CD4-positive, alpha-beta T cell treated with Interleukin-6 at 100 ng/mL for 8 hours (primary cell): Measurements from ENCODE around the gene RPL26.

Source experiments
- DNase-seq: peaks from one replicate; pipeline ENCODE4 v3.0.0-alpha.2; 2020; ENCODE audit warnings: mixed read lengths, low spot score

The RPL26 gene

DNA sequence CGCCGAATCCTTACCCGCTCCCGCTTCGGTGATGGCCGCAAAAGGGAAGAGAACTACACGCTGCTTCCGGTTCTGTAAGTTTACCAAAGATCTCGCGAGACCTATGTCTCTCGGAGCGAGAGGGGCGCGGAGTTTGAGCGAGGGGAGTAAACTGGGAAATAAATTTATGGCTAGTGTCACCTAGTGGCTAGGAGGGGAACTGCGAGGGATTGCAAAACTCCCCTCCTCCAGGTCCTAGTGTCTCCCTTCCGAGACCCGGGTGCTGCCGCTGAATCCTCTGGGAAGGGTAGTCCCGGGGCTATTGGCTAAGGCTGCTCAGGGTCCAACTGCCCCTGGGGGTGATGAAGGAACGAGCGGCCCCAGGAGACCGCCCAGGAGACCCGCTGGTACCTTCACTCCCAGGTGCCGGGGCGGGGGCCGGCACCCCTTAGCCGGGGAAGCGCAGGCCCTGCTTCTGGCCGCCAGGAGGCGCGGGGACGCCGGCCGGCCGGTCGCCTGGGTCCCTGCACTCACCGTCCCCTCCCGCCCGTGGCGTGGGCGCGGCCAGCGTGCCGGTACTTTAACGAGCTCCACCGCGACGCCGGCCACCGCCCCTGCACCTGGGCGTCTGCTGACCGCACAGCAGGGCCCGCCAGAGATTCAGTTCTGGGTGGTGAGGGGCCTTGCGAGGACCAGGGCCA is at the start of gene RPL26:
Gene RPL26 (minus strand): TSS at position 51 of the 680 bp plus-strand sequence. CDS start 883 bp downstream, outside the sequence.
- peak; percentile 97 for DNase-seq

DNA sequence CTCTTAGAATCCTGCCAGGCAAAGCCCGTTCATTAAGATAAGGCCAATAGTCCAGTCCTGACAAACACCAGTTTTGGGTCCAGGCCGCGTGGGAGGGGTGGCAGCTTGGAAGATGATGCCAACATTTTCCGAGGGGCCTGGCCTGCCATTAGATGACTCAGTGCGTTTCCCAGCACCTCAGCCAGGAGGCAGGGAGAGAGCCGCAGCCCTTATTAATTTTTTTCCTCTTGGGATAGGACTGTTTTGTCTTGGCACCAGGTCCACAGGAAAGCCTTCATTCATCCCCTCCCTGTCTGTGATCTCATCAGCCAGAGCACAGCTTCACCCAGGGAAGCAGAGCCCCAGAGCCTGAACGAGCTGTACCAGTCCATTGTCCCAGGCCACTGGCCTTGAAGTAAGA is 48.0 kb upstream of the RPL26 start:
- no peak for DNase-seq

DNA sequence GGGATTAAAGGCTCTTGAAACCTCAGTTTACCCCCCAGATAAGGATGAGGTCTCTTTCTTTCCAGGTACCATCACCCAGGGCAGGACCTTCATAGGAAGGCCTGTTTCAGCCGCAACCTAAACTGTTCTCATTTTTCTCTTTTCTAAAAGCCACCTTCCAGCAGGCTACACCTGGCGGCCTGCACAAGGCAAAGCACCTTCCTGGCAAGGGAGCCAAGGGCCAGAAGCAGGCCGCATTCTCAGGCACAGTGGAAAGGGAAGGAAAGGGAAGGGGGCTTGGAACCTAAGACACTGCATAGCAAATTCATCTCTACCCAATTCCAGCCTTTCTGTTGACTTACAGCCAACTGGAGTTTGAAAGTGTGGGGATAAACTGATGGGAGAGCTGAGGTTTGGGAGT is 43.8 kb upstream of the RPL26 start:
- no peak for DNase-seq

DNA sequence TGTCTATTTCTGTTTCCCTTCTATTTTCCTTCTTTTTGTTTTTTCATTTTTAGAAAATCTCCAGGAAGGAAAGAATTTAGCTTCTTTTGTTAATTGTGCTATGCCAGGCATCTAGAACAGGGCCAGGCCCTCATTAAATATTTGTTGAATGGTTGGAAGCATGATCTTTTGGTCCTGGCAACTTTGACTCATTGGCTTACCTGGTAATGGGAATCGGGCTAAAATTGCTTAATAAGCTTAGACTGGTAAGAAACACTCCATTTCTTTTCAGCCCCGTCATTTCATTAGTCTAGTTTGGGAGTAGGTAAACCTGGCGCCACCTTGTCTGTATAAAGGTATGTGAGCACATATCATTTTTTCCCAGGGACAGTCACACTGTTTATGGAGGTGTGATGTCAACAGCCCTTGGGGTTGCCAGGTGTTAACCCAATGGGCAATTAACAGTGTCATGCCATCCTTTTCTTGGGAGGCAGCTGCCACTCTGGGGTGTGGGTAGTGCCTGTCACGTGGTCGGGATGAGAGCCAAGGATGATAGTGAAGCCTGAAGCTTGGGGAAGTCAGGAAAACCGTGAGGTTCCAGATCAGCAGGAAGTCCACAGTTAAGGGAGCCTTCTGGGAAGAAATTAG is 43.2 kb upstream of the RPL26 start:
- DNase-seq: no peak

DNA sequence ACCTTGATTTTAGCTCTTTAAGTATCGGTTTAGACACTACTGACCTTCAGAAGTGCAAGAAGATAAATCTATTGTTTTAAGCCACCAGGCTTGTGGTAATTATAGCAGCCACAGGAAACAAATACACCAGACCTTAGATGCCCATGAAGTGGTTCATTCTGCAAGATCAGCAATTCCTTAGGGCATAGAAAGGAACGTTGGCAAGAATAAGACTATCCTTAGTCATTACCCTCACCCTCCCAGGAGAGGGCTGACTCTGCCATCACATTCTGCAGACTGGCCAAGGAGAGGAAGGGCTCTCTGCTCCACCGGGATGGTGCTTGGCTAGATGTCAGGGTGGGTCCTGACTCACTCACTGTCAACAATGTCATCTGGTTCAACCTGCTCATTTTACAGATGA is 38.6 kb upstream of the RPL26 start:
- no peak for DNase-seq

DNA sequence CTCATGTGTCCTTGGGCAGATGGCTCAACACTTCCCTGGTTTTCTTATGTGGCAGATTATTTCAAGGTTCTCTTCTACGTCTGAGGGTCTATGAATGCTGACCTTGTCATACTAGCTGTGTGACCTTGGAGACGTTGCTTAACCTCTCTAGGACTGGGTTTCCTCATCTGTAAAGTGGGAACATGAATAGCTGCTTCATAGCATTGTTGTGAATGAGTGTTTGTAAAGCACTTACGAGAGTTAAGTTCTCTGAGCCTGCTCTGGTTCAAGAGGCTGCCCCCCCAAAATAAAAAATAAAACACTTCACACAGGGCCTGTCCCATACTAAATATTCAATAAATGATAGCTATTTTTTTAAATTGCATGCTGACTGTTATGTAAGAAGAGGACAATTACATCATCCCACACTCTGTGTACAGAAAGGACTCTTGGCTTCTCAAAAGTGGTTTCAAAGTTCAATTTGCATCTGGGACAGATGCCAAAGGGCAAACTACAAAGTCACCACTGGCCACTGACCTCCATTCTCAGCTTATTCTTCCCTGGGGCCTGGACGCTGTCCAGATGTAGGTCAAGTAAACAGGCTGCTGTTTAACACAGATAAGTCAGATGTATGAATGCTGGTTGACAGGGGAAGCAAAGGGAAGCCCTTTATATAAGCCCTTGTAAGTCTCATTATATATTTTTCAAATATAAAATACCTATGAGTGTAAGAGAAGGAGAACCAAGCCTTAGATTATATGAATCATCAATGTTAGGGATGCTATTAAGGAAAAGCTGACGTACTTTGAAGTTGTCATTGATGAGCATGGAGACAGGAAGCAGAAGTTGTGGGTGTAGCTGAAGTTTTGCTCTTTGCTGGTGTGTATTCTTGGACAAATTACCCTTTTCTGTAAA is 37.3 kb upstream of the RPL26 start:
- no peak for DNase-seq

DNA sequence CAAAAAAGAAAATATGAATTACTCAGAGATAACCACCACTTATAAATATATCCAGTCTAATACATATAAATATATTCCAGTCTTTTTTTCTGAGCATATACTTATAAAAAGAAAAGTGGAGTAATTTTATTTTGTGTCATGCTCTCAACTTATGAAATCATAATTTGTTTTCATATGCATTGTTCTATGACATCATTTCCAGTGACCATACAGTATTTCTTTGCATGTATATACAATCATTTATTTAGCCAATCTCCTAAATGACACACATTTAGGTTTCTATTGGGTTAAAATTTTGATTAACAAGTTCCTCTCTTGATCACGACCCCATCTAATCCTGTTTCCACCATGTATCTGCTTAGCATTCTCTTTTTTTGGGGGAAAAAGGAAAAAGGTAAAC is 36.3 kb upstream of the RPL26 start:
- DNase-seq: no peak

DNA sequence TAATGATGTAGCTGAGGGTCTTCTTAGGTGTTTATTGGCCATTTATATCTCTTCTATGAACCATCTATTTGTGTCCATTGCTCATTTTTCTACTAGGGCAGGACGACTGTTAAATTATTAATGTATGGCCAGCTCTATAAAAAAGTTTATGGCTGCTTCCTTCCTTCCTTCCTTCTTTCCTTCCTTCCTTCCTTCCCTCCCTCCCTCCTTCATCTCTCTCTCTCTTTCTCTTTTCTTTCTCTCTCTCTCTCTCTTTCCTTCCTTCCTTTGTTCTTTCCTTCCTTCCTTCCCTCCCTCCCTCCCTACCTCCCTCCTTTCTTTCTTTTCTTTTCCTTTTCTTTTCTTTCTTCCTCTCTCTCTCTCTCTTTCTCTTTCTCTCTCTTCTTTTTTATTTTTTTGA is 35.5 kb upstream of the RPL26 start:
- no peak for DNase-seq

DNA sequence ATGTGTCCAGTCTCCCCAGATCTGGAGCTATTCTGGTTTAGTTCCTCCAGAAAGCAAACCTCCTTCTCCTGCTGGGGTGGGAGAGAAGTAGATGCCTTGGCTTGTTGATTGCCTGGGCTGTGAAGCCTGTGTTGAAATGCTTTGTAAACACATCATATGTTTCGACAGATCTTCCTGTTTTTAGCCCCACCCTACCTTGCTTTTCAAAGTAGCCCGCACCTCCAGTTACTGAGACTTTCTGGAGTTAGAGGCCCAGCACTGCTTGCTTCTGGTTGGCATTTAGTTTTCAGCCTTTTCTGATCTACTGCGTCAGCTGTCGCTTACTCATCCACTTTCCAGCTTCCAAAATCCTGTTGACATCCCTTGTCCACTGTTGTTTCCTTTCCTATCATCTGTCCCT is 34.8 kb upstream of the RPL26 start:
- no peak for DNase-seq

DNA sequence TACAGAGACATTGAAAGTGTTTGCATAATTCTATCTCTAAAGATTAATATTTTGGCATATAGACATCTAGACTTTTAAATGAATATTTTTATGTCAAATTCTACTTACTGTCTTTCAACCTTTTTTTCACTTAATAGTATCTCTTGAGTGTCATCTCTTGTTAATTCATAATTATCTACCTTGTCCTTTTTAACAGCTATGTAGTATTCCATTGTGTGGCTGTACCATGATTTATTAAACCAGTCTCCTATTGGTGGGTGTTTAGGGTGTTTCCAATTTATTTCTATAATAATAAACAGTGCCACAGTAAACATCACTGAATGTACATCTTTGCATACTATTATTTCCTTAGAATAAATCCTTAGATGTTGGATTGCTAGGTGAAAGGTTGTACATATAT is 30.9 kb upstream of the RPL26 start:
- DNase-seq: no peak

DNA sequence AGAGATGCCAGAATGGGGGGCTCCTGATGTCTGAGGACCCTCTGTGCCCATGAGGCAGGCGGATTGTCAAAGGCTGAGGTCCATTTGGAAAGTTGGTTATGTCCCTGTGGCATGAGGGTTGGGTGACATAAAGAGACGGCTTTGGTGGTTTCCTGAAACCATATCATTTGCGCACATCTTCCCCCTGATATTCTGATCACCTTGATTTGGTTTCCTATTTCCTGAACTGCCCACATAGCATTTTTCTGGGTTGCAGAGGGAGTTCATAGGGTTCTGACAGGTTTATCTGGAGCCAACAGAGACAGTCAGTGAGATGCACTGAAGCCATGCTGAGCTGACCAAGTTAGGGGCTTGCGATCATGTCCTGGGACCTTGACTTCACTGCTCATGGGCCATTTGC is 30.3 kb upstream of the RPL26 start:
- no peak for DNase-seq

DNA sequence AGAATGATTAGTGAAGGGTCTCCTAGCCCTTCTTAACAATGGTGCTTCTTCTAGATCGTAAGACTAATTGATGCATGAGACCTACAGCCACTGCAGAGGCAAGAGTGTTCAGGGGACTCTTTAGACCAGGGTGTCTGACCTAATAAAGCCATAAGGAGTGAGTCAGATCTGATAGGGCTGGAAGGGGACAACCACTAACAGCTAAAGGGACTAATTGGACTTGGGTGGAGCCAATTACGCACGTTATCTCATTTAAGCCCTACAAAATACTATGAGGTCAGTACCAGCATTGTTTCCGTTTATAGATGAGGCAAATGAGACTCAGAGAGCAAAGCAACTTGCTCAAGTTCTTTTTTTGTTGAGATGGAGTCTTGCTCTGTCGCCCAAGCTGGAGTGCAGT is 29.1 kb upstream of the RPL26 start:
- no peak for DNase-seq

DNA sequence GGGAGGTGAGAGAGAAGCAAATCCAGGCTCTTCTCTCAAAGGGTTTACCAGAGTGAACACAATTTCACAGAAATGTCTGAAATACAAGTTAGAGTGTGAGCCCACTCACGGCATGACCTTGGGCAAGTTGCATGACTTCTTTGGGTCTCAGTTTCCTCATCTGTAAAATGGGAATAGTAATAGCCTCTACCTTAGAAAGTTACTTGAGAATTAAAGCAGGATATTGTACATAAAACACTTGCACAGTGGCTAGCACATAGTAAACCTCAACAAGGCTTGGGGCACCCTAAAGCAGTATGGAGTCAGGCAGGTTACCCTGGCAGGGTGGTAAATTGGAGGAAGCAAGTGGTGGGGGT is 27.9 kb upstream of the RPL26 start:
- DNase-seq: no peak

DNA sequence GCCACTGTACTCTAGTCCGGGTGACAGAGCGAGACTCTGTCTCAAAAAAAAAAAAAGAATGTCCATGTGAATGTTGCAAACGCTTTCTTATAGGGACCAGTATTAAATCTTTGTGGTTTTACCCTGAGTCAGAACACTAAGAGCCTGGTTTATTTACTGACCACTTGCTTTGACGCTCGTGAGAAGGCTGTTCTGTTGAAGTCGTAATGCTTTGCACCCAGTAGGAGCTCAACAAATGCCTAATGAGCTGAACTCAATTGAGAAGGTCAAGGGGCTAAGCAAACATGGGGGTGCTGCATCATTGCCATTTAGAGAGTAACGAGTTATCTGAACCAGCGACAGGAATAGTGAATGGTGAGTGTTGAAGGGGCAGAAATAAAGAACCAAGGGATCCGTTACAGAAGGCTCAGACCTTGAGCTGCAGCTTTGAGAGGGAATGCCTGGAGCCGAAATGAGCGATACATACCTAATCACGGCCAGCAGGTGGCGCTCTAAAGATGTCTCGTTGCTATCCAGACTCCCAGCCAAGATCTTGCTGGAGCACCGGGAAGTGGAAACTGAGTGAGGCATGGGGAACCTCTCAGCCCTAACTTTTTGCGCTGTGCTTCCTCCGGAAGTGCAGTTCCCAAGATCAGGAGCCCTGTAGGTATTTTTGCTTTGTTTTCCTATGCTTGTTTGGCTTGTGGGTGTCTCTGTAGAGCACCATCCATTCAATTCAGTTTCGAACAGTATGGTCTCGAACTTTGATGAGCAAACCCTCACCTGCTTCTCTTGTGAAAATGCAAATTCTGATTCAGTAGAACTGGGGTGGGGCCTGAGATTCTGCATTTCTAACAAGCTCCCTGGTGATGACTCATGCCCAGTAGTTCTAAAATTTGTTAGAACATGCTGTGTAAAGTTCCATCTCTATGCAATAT is 27.2 kb upstream of the RPL26 start:
- peak; percentile 72 for DNase-seq

DNA sequence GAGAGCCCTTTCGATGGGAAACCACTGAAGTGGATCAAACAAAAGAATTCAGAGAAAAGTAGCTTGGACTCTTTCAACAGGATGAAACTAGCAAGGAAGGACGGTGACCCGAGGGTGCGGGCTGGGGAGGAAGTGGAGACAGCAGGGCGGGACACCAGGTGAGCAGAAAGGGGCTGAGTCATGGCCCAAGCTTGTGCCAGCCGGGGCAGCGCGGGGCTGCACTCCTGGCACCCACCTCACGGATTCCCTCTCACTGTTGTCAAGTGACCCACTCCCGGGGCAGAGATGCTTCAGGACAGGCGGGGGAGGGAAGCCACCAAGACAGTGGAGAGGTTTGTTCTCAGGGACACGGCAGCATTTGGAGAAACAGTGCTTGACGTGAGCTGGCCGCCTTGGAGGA is 25.4 kb upstream of the RPL26 start:
- DNase-seq: no peak

DNA sequence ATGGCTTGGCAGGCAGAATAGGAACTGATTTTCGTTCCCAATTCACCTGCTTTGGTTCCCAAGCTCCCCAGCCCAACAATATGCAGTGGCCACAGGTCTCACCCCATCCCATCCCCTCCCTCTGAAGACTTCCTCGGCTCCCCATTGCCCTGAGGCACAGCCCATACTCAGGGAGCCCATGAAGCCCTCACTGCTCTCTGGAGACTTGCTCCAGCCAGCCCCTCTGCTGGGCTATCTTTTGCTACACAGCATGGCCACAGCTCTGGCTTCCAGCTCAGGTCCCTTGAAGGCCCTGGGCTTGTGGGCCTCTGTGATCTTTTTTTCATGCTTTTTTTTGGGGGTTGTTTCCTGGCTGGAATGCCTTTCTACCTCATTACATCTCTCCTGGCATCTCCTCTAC is 23.2 kb upstream of the RPL26 start:
- DNase-seq: no peak

DNA sequence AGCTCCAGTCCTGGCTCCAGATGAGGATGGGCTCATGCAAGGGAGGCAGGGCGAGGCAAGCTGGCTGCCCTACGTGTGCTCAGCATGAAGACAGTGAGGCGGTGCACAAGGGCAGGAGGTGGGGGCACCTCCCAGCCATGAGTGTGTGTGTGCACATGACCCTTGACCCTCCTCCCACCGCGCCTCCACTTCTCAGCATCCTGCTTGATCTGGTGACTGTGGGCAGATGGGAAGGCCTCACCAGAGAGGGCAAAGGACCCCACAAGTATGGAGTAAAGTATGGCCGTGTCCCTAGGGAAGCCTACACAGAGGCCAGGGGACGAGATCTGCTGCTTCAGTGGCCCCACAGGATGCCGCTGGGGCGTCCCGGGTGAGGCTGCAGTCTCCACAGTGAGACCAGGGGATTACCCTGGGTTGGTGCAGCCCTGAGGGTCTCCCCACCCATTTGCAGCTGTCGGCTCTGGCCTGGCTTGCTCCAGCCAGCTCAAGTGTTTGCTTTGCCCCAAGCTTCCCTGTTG is 22.6 kb upstream of the RPL26 start:
- DNase-seq: no peak

DNA sequence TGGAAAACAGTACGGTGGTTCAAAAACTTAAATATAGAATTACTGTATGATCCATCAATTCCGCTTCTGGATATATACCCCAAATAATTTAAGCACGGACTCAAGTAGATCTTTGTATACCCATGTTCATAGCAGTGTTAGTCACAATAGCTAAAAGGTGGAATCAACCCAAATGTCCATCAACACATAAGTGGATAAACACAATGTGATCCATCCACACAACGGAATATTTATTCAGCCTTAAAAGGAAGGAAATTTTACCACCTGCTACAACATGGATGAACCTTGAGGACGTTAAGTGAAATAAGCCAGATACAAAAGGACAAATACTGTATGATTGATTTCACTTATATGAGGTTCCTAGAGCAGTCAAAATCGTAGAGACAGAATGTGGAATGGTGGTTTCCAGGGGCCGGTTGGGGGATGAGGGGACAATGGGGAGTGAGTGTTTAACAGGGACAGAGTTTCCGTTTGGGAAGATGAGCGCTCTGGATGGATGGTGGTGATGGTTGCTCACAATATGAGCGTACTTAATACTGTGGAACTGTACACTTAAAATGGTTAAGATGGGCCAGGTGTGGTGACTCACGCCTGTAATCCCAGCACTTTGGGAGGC is 20.0 kb upstream of the RPL26 start:
- no peak for DNase-seq

DNA sequence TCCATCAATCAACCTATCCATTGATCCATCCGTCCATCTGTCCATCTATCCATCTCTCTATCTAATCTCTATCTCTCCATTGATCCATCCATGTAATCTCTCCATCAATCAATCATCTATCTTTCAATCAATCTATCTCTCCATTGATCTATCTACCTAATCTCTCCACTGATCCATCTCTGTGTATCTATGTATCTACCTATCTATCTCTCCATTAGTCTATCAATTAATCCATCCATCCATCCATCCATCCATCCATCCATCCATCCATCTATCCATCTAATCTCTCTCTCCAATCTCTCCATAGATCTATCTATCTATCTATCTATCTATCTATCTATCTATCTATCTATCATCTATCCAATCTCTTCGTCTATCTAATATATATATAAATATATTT is 18.1 kb upstream of the RPL26 start:
- no peak for DNase-seq

DNA sequence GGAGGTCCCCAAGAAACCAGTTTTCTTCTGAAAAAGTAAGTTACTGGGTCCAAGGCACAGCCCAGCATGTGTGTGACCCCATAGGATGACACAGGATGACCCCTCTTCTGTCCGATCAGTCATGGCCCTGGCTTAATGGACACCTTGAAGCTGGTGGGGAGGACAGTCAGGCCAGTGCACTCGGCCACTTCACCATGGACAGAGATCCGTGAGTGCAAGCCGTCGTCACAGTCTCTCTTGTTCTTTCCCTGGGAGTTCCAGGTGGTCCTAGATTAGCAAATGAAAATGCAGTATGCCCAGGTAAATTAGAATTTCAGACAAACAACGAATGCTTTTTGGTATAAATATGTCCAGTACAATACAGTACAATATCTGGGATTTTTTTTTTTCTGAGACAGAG is 16.0 kb upstream of the RPL26 start:
- DNase-seq: no peak

DNA sequence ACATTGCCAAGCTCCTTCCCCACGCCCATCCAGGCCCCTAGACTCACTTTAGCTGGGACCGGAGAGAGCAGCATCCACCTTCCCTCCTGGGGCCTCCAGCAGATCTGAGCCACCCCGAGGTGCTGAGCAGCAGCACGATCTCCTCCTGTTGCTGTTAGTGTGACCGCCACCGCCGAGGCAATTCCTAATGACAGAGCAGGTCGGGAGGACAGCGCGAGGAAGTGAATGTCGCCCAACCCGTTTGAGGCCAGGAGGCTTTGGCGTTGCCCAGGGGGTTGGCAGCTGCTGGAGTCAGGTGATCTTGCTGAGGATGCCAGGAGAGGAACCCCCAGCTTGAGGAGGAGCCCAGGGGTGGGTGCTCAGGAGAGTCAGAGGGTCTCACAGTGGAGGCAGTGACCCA is 14.6 kb upstream of the RPL26 start, which contains the start of gene RNF222:
Gene RNF222 (minus strand): TSS at position 192 of the 400 bp plus-strand sequence. CDS start 4,366 bp downstream, outside the sequence.
- DNase-seq: no peak
